NCI-H82 (cell line): ENCODE data around the gene HMGN2.
"Not testable (repeated sequence)": the region's sequence is repeated elsewhere in the genome, so short reads cannot be mapped to it uniquely, and the experiment has no call there.

ENCODE experiments used
- DNase-seq: peaks from one replicate; lab custom pipeline; 2025; lab: John Stamatoyannopoulos, UW

Gene HMGN2

GRCh38 chr1:26477446-26478152 lies 5.4 kb downstream of the HMGN2 start:
- peak; percentile 65 for DNase-seq

DNA sequence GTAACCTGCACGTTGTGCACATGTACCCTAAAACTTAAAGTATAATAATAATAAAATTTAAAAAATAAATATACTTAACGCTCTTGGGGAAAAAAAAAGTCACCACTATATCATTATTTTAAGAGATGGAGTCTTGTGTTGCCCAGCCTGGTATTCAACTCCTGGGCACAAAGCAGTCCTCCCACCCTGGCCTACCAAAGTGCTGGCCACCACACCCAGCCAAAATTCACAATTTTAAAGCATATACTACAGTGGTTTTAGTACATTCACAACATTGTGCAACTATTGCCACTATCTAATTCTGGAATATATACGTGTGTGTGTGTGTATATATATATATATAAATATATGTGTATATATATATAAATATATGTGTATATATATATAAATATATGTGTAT lies 5.9 kb downstream of the HMGN2 start:
- peak; percentile 38 for DNase-seq

GRCh38 chr1:26478988-26479387 lies 6.7 kb downstream of the HMGN2 start:
- DNase-seq, result no peak

DNA sequence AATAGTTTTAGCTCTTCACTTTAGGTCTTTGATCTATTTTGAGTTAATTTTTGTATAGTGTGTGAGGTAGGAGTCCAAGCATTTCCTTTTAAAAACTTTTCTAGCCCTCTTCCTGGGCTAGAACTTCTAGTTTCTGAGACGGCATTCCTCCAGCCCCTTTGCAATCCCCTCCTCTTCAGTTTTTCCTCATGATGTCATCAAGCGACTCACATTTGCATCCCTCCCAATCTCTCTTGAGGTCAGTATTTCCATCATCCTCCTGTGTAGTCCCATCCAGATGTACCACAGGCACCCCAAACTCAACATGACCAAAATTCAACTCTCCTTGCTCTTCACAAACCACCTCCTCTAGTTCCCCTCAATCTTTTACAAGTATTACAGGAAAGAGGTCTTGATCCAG lies 10.7 kb downstream of the HMGN2 start:
- DNase-seq, result no peak

GRCh38 chr1:26483980-26484379 lies 11.7 kb downstream of the HMGN2 start:
- no peak for DNase-seq

- DNase-seq, result no peak
Measured at GRCh38 chr1:26490155-26490554, 17.9 kb downstream of the HMGN2 start.

DNA sequence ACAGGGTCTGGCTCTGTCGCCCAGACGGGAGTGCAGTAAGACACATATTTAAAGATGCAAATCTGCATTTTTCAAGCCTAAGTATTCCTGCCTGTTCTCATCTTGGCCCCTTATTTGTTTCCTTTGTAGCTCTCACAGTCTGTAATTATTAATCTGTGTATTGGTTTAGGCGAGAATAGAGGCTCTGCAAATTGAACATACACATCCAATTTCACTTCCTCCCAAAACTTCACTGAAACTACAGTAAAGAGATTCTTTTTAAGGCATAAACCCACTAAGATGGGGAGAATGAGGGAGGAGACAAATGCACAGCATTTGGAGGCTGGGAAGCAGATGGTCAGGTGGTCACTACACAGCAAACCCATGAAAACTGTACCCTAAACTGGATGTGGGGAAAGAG lies 21.0 kb downstream of the HMGN2 start:
- DNase-seq, result no peak

DNA sequence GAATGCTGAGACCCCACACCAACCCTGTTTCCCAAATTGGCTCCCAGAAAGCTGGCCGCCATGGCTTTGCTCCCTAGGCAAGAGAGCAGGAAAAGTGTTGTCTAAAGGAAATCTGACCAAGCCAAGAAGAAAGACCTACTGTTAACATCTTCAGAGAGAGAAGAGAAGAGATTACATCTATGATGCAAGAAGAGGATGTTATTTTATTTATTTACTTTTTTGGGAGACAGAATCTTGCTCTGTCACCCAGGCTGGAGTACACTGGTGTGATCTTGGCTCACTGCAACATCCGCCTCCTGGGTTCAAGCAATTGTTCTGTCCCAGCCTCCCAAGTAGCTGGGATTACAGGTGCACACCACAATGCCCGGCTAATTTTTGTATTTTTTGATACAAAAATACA lies 21.7 kb downstream of the HMGN2 start:
- DNase-seq, result no peak

GRCh38 chr1:26496861-26497260 lies 24.6 kb downstream of the HMGN2 start:
- no peak for DNase-seq

DNA sequence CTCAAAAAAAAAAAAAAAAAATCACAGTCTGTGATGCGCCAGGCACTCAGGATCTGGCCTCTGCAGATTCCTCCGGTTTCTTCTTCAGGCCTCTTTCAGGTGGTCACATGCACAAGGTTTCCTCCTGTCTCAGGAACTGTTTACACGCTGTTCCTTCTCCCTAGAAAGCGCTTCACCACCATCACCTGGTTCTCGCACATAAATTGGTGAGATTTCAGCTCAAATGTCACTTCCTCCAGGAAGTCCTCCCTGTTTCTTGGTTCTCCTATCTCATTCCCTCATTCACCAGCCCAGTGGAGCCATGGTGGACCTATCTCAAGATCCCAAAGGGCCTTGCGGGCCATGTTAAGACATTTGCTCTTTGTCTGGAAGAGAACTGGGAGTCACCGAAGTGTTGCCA lies 26.7 kb downstream of the HMGN2 start:
- no peak for DNase-seq

DNA sequence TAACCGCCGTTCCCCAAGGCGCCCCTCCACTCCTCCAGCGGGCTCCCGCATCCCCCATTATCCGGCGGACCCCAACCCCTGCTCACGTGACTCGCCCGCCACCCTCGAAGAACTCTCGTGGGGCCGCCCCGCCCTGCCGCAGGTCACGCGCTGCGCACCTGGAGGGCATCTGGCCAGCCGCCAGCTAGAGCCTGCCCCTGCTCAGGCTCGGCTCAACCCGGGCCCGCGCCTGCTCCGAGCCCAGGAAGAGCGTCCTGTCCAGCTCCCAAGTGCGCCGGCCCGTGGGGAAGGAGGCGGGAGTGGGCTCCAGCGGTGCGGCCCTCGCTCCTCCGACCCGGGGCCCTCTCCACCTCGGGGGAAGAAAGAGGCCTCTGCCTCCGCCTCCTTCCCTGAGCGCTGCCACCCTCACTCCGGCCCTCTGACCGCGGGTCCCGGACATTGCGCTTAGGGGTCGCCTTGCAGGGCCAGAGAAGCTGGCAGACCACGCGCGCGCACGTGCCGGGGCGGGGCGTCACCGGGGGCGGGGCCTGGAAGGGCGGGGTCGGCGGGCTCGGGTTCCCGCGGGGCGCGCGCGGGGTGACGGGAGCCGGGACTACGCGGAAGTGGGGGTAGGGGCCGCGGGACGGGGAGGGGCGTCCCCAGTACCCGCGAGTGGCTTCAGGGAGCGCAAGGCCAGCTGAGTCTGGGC lies 28.4 kb downstream of the HMGN2 start:
- DNase-seq, result peak; percentile 90

DNA sequence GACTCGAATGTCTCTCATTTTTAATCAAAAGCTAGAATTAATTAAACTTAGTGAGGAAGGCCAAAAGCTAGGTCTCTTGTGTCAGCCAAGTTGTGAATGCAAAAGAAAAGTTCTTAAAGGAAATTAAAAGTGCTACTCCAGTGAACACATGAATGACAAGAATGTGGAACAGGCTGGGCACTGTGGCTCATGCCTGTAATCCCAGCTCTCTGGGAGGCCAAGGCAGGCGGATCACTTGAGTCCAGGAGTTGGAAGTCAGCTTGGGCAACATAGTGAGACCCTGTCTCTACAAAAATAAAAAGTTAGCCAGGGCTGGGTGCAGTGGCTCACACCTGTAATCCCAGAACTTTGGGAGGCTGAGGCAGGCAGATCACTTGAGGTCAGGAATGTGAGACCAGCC lies 38.5 kb downstream of the HMGN2 start:
- DNase-seq, result not testable (repeated sequence)

DNA sequence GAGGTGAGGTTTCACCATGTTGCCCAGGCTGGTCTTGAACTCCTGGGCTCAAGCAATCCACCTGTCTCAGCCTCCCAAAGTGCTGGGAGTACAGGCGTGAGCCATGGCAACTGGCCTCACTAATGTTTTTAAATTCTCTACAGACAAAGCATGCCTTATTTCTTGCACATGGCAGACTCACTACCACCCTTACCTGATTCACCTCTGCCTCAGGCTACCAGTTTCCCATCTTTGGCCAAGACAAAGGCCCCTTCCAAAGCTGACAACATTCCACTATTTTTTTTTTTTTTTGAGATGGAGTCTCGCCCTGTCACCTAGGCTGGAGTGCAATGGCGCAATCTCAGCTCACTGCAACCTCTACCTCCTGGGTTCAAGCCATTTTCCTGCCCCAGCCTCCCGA lies 43.6 kb downstream of the HMGN2 start:
- DNase-seq, result not testable (repeated sequence)

DNA sequence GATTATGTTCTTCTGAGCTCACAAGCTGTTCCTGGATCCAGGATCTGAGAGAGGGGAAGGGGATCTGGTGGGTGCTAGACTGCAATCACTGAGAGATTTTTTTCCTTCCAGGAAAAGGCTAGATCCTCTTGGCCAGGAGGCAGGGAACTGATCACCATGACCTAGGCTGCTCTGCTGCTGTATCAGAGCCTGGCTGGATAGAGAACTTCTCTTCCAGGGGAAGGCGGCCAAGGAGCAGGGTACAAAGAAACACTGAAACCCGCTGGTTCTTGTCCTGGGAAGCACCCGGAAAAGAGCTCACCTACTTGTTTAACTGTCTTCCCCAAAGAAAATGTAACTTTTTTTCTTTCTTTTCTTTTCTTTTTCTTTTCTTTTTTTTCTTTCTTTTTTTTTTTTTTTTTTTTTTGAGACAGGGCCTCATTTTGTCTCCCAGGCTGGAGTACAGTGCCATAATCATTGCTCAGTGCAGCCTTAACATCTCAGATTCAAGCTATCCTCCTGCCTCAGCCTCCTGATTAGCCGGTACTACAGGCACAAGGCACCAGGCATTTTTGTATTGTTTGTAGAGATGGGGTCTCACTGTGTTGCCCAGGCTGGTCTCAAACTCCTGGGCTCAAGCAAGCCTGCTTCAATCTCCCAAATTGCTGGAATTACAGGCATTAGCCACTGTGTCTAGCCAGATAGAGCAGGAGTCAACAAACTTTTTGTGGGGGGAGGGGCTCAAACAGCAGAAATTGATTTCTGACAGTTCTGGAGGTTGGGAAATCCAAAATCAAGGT lies 44.9 kb downstream of the HMGN2 start:
- peak; percentile 70 for DNase-seq

GRCh38 chr1:26517766-26518049 lies 45.5 kb downstream of the HMGN2 start:
- no peak for DNase-seq

- no peak for DNase-seq
Measured at GRCh38 chr1:26518355-26518754, 46.1 kb downstream of the HMGN2 start.

GRCh38 chr1:26520339-26520738 lies 48.1 kb downstream of the HMGN2 start:
- no peak for DNase-seq

DNA sequence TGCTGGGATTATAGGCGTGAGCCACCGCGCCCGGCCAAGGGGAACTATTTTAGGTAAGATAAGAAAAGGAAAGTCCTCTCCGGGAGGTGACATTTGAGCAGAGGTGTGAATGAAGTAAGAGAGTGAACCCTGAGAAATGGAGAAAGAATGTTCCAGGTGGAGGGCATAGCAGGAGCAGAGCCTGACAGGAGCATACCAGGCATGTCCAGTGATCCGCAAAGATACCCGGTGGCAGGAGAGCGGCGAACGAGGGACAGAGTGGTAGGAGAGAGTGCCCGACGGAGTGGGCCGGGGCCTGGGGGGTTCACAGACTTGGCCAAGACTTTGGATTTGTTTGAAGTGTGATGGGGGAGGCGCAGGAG lies 49.4 kb downstream of the HMGN2 start:
- DNase-seq, result no peak

DNA sequence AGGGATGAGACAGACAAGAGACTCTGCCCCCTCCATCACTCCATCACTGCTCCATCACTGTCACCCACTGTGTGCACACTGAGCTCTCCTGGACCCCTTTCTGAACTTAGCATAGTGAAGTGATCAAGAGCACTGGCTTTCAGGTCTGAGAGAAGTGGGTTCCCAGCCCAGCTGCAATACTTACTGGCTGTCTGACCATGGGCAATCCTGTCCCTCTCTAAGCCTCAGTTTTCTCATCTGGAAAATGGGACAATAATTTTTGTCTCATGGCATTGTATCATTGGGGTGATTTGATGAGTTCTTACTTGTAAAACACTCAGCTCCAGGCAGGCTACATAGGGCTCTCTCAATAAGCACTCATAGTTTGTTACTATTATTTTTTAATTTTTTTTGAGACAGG lies 49.8 kb downstream of the HMGN2 start:
- no peak for DNase-seq

DNA sequence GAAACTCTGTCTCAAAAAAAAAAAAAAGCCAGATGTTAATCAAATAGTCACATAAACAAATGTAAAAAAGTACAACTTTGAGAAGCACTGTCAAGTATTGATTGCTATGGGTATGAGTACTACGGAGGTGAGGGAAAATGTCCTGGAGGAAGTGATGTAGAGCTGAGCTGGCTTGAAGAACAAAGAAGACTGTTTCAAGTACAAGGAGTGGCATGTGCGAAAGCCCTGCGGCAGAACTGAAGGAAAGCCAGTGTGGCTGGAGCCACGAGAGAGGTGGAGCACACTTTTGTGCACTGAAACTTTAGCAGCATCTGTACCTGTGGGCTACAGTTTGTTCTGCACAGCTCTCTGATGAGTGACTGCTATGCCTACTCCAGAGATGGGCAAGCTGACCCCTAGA lies 51.9 kb downstream of the HMGN2 start:
- no peak for DNase-seq
